ENCODE results near the gene MAN2A1.

The MAN2A1 gene

GRCh38 chr5:109836280-109836679 lies 146.6 kb downstream of the MAN2A1 start:
- no peak overlapping the region for H3K27ac ChIP-seq
- DNase-seq (ENCODE audit: low spot score), result no peak
- no peak for TF ChIP-seq CTCF (IDR thresholded peaks at IDR 0.05)
- no peak overlapping the region for H3K4me3 ChIP-seq

- Histone ChIP-seq H3K4me3 (no peak overlapping the region), H3K27ac (no peak overlapping the region)
- no peak for DNase-seq (ENCODE audit: low spot score)
- TF ChIP-seq CTCF (IDR thresholded peaks at IDR 0.05), result no peak
Measured at GRCh38 chr5:109837231-109837861, 147.6 kb downstream of the MAN2A1 start.

- Histone ChIP-seq H3K27ac (no peak overlapping the region), H3K4me3 (no peak overlapping the region)
- TF ChIP-seq CTCF (IDR thresholded peaks at IDR 0.05), result no peak
- DNase-seq (ENCODE audit: low spot score), result no peak
Measured at GRCh38 chr5:109838157-109838556, 148.4 kb downstream of the MAN2A1 start.

GRCh38 chr5:109844148-109844547 lies 154.4 kb downstream of the MAN2A1 start:
- TF ChIP-seq CTCF (IDR thresholded peaks at IDR 0.05), result no peak
- DNase-seq (ENCODE audit: low spot score), result no peak
- Histone ChIP-seq H3K27ac (no peak overlapping the region), H3K4me3 (no peak overlapping the region)

- H3K27ac ChIP-seq, result no peak overlapping the region
- no peak overlapping the region for H3K4me3 ChIP-seq
- DNase-seq (ENCODE audit: low spot score), result no peak
- TF ChIP-seq CTCF (IDR thresholded peaks at IDR 0.05), result no peak
Measured at GRCh38 chr5:109844695-109845094, 155.0 kb downstream of the MAN2A1 start.

GRCh38 chr5:109848130-109848529 lies 158.4 kb downstream of the MAN2A1 start:
- Histone ChIP-seq H3K4me3 (no peak overlapping the region), H3K27ac (no peak overlapping the region)
- no peak for TF ChIP-seq CTCF (IDR thresholded peaks at IDR 0.05)
- DNase-seq (ENCODE audit: low spot score), result no peak

GRCh38 chr5:109849478-109850088 lies 159.9 kb downstream of the MAN2A1 start:
- DNase-seq (ENCODE audit: low spot score), result no peak
- Histone ChIP-seq H3K4me3 (no peak overlapping the region), H3K27ac (no peak overlapping the region)
- TF ChIP-seq CTCF (IDR thresholded peaks at IDR 0.05), result no peak
